GM20000 (cell line): Measurements from ENCODE around the gene RFX4.

ENCODE experiments used
- DNase-seq: peaks from one replicate; pipeline ENCODE4 v3.0.0; 2012; ENCODE audit warnings: low spot score
- TF ChIP-seq, protein P1 (sequence below): IDR thresholded peaks from 2 replicates; pipeline ENCODE4 v1.5.1; 2012; ENCODE audit warnings: mild to moderate bottlenecking, control low read depth; ENCODE audit errors: extremely low read depth, missing control alignments

RFX4 gene

GRCh38 chr12:106757623-106758348 lies 175.0 kb downstream of the RFX4 start:
- TF ChIP-seq, protein P1, sequence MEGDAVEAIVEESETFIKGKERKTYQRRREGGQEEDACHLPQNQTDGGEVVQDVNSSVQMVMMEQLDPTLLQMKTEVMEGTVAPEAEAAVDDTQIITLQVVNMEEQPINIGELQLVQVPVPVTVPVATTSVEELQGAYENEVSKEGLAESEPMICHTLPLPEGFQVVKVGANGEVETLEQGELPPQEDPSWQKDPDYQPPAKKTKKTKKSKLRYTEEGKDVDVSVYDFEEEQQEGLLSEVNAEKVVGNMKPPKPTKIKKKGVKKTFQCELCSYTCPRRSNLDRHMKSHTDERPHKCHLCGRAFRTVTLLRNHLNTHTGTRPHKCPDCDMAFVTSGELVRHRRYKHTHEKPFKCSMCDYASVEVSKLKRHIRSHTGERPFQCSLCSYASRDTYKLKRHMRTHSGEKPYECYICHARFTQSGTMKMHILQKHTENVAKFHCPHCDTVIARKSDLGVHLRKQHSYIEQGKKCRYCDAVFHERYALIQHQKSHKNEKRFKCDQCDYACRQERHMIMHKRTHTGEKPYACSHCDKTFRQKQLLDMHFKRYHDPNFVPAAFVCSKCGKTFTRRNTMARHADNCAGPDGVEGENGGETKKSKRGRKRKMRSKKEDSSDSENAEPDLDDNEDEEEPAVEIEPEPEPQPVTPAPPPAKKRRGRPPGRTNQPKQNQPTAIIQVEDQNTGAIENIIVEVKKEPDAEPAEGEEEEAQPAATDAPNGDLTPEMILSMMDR = no peak

DNA sequence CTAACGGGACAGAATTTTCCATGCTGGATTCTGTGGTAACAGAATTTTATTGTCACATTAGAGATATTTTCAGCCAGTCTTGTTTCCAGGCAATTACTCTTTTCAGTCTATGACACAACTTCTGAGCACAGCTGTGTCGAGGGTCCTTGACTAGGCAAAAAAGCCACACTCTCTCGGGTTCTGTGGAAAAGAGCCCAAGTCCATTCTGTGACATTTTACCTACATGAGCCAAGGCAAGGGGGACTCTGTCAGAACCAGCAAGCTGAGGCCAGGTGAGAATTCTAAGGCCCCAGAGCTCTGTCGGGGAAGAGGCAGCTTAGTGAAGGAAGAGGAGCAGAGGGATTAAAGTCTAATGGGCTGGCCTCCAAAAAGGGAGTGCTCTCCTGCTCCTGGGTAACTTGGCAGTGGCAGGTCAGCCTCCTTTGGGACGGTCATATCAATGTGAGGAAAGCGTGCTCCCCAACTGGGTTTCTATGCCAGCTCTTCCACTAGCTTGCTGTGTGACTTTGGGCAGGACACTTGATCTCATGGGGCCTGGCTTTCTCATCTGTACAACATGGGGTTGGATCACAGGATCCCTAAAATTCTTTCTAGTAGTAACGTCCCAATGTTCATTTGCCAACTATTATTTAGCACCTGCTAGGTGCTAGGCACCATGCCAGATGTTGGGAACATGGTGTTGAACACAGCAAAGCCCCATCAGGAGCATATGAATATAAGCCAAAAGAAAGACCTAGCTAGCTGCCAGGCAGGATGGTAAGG lies 175.7 kb downstream of the RFX4 start:
- TF ChIP-seq, protein P1 = no peak
- DNase-seq = no peak

More at GRCh38 chr12:106757623-106758348, 175.0 kb downstream of the RFX4 start:
- DNase-seq = no peak

GRCh38 chr12:106759526-106760183 lies 176.9 kb downstream of the RFX4 start:
- no peak for DNase-seq
- TF ChIP-seq, protein P1 = no peak

DNA sequence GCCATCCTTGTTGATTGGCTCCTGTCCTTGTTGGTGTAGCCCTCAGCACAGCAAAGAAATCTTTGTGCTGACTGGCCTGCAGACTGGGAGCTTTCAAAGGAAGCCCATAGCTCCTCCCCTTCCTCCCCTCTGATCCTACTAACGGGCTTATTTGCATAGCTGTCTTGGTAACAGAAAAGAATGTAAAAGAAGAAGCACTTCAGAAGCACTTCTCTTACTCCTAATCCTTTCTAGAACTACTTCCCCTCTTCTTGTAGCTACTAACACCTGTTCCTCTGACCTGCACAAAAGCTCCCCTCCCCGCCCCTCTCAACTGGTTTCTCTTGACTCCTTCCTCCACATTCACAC lies 177.4 kb downstream of the RFX4 start:
- TF ChIP-seq, protein P1 = no peak
- peak; percentile 80 for DNase-seq

DNA sequence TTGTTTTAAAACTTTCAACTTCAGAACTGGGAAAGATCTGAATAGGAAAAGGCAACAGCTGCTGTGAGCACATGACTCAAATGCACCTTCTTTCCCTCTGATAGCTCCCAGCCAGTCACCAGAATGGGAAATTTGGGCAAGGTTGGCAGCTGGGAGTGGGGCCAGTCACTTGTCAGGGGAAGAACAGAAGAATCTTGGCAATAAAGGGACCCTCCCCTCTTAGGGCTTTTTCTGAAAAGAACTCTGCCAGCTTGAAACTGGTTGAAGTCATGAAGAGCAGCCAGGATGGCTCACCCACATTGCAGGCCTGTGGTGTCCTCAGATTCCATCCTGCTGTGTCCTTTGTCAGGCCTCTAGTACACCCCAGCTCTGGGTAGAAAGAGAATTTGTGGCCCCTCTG lies 181.4 kb downstream of the RFX4 start:
- DNase-seq = no peak
- TF ChIP-seq, protein P1 = no peak

DNA sequence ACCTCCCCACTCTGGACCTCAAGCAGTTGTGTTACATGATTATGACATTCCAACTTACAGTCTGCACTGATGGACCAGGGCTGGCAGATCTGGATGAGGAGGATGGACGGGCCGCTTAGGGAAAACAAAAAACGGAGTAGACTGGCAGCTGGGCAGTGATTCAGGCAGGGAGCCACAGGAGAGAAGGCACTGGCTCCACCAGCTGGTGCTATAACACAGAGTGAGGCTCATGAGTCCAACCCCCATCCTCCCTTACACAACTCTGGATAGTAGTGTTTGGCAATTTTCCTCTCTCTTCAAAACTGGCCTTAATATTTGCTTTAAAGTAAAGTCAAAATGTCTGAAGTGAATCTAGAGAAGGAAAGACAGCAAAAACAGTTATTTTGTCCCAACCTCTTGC lies 181.9 kb downstream of the RFX4 start:
- no peak for DNase-seq
- TF ChIP-seq, protein P1 = no peak

- TF ChIP-seq, protein P1 = no peak
- DNase-seq = no peak
These were observed 183.6 kb downstream of the RFX4 start for GRCh38 chr12:106766393-106766826.
